ENCODE results near the gene SQSTM1.

- TF ChIP-seq, protein P1, sequence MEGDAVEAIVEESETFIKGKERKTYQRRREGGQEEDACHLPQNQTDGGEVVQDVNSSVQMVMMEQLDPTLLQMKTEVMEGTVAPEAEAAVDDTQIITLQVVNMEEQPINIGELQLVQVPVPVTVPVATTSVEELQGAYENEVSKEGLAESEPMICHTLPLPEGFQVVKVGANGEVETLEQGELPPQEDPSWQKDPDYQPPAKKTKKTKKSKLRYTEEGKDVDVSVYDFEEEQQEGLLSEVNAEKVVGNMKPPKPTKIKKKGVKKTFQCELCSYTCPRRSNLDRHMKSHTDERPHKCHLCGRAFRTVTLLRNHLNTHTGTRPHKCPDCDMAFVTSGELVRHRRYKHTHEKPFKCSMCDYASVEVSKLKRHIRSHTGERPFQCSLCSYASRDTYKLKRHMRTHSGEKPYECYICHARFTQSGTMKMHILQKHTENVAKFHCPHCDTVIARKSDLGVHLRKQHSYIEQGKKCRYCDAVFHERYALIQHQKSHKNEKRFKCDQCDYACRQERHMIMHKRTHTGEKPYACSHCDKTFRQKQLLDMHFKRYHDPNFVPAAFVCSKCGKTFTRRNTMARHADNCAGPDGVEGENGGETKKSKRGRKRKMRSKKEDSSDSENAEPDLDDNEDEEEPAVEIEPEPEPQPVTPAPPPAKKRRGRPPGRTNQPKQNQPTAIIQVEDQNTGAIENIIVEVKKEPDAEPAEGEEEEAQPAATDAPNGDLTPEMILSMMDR (IDR thresholded peaks at IDR 0.05): no peak
- TF ChIP-seq EZH2phosphoT487 (IDR thresholded peaks at IDR 0.05; ENCODE audit: borderline replicate concordance, low read depth): no peak
- TF ChIP-seq CHD2 (IDR thresholded peaks at IDR 0.05; ENCODE audit: low read length, partially characterized antibody): no peak
- TF ChIP-seq YY1 (IDR thresholded peaks at IDR 0.05; ENCODE audit: low read depth): no peak
- no peak for TF ChIP-seq REST (IDR thresholded peaks at IDR 0.05; ENCODE audit: low read depth, low read length)
- no peak for TF ChIP-seq ZBTB33 (IDR thresholded peaks at IDR 0.05; ENCODE audit: borderline replicate concordance, low read depth)
- no peak for TF ChIP-seq POLR2AphosphoS5 (IDR thresholded peaks at IDR 0.05; ENCODE audit: low read depth, low read length)
- TF ChIP-seq ELF1 (IDR thresholded peaks at IDR 0.05): no peak
- no peak for TF ChIP-seq GATA2 (CRISPR knock-in tag; IDR thresholded peaks at IDR 0.05)
- TF ChIP-seq FOXM1 (IDR thresholded peaks at IDR 0.05; ENCODE audit: low read depth): no peak
Observed at GRCh38 chr5:179880848-179881590, 60.3 kb downstream of the SQSTM1 start.

Data from SK-N-SH (cell line).